Activated naive CD4-positive, alpha-beta T cell treated with anti-CD3 and anti-CD28 coated beads, Interleukin-2, amount 10 ng/mL, durations not matched to agents 7 days and 5 days (primary cell): ENCODE measurements around the gene KIAA1217.

ENCODE experiments used
- CTCF ChIA-PET: fragments of 350-600 bp; sonication (Branson Sonifier 250); formaldehyde crosslinking; loops from one replicate; lab custom pipeline; 2021; ENCODE audit warnings: antibody characterized with exemption; lab: Charles Lee
- DNase-seq: peaks from one replicate; pipeline ENCODE4 v3.0.0-alpha.2; 2020
- H3K27ac Mint-ChIP-seq: one replicate; pipeline ENCODE4 v1.8.0; 2021; ENCODE audit warnings: mild to moderate bottlenecking, moderate library complexity, mixed read lengths
- H3K27me3 Mint-ChIP-seq: one replicate; pipeline ENCODE4 v1.8.0; 2021; ENCODE audit warnings: mild to moderate bottlenecking, mixed read lengths
- H3K36me3 Mint-ChIP-seq: one replicate; pipeline ENCODE4 v1.8.0; 2021; ENCODE audit warnings: mixed read lengths
- H3K4me1 Mint-ChIP-seq: one replicate; pipeline ENCODE4 v1.8.0; 2021; ENCODE audit warnings: mixed read lengths
- H3K4me3 Mint-ChIP-seq: one replicate; pipeline ENCODE4 v1.8.0; 2021; ENCODE audit warnings: mild to moderate bottlenecking, moderate library complexity, mixed read lengths
- H3K9me3 Mint-ChIP-seq: one replicate; pipeline ENCODE4 v1.8.0; 2021; ENCODE audit warnings: mixed read lengths

Gene KIAA1217

DNA sequence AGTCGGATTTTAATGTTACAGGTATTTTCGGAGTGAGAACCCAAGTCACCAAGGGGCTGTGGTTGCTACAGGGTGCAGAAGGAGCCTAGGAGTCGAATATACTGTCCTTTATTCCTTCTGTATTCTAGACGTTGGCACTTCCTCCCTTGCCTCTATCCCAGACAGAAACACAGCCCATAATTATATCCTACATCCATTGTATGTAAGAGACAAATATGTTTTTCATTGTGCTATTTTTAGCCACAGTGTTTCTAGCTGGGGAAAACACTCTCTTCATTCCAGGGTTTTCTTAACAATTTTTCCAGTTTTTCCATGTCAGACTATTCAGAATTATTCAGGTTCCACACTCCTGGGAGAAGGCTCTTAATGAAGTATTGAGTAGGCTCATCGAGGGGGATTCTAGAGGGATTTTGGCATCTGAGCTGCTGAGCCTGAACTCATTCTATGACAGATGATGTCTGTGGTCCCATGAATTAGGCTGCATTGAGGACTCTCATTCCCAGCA lies 32.6 kb downstream of the KIAA1217 start:
- Mint-ChIP-seq H3K4me1 (no peaks in the 10 kb centered on the region), H3K9me3 (no peaks in the 10 kb centered on the region), H3K27ac (no peak overlapping the region), H3K27me3 (no peaks in the 10 kb centered on the region), H3K36me3 (no peaks in the 10 kb centered on the region), H3K4me3 (no peak overlapping the region)
- CTCF ChIA-PET: no interaction called here
- no peak for DNase-seq

DNA sequence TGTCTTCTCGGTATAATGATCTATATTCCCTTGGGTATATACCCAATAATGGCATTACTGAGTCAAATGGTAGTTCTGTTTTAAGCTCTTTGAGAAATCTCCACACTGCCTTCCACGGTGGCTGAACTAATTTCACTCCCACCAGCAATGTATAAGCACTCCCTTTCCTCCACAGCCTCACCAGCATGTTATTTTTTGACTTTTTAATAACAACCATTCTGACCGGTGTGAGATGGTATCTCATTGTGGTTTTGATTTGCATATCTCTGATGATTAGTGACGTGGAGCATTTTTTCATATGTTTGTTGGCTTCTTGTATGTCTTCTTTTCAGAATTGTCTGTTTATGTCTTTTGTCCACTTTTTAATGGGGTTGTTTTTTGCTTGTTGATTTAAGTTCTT lies 33.6 kb downstream of the KIAA1217 start:
- no peak overlapping the region for H3K27ac Mint-ChIP-seq
- H3K27me3 Mint-ChIP-seq: no peaks in the 10 kb centered on the region
- H3K4me1 Mint-ChIP-seq: no peaks in the 10 kb centered on the region

DNA sequence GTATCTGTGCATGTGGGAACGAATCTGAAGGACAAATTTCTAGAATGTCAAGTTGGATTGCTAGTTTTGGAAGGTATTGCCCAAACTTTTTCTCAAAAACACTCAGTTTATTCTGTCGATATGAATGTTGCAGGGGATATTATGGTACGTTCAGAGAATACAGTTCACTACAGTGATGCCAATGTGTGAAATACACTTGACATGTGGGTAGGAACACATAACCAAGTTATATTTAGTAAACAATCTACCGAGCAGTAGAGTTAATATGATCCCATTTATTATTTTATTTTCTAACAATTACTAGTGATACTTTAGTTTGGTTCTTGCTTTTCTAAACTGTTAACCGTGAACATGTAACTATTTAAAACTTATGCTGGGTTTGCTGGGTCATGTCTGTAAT lies 37.4 kb downstream of the KIAA1217 start:
- CTCF ChIA-PET: no interaction called here
- Mint-ChIP-seq H3K27me3 (no peaks in the 10 kb centered on the region), H3K4me1 (no peaks in the 10 kb centered on the region), H3K36me3 (no peaks in the 10 kb centered on the region), H3K27ac (no peak overlapping the region), H3K9me3 (no peaks in the 10 kb centered on the region), H3K4me3 (no peak overlapping the region)
- no peak for DNase-seq

More for the DNA sequence above, 33.6 kb downstream of the KIAA1217 start:
- DNase-seq: no peak
- H3K36me3 Mint-ChIP-seq: no peaks in the 10 kb centered on the region
- no peaks in the 10 kb centered on the region for H3K9me3 Mint-ChIP-seq
- no peak overlapping the region for H3K4me3 Mint-ChIP-seq
- CTCF ChIA-PET: no interaction called here

DNA sequence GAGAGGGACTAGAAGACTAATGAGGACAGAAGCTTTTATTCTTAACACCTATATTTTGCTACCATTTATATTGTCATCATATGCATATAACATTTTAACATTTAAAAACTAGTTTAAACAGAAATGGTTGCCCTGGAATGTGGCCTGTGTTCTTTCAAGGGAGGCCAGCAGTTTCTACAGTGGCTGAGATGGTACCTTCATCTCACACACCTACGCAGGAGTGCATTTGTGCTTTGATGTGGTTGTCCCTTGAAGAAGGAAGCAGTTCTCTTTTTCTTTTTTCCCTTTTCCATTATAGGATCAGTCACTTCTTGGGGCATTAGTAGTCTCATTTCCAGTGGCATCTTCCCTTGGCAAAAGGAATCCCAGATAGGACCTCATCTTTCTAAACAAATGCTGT lies 38.9 kb downstream of the KIAA1217 start:
- H3K36me3 Mint-ChIP-seq: no peaks in the 10 kb centered on the region
- no peaks in the 10 kb centered on the region for H3K4me1 Mint-ChIP-seq
- H3K27me3 Mint-ChIP-seq: no peaks in the 10 kb centered on the region
- CTCF ChIA-PET: interaction anchor here (1.5 kb wide), 1 partner anchor 14 kb away, joined by 3 read pairs; no protein-coding TSS in a partner anchor
- no peaks in the 10 kb centered on the region for H3K9me3 Mint-ChIP-seq
- H3K27ac Mint-ChIP-seq: no peak overlapping the region
- DNase-seq: no peak
- H3K4me3 Mint-ChIP-seq: no peak overlapping the region

GRCh38 chr10:24249829-24250415 lies 41.0 kb downstream of the KIAA1217 start:
- Mint-ChIP-seq H3K9me3 (no peaks in the 10 kb centered on the region), H3K27ac (no peak overlapping the region), H3K4me3 (no peak overlapping the region), H3K4me1 (no peaks in the 10 kb centered on the region), H3K36me3 (no peaks in the 10 kb centered on the region), H3K27me3 (no peaks in the 10 kb centered on the region)
- DNase-seq: no peak
- CTCF ChIA-PET: no interaction called here

- Mint-ChIP-seq H3K36me3 (no peaks in the 10 kb centered on the region), H3K9me3 (no peaks in the 10 kb centered on the region), H3K4me1 (no peaks in the 10 kb centered on the region), H3K4me3 (no peak overlapping the region), H3K27ac (no peak overlapping the region), H3K27me3 (no peaks in the 10 kb centered on the region)
- CTCF ChIA-PET: no interaction called here
- no peak for DNase-seq
Measured at GRCh38 chr10:24251547-24251946, 42.6 kb downstream of the KIAA1217 start.

- CTCF ChIA-PET: no interaction called here
- DNase-seq: no peak
- Mint-ChIP-seq H3K4me3 (no peak overlapping the region), H3K4me1 (no peaks in the 10 kb centered on the region), H3K27me3 (no peaks in the 10 kb centered on the region), H3K27ac (no peak overlapping the region), H3K36me3 (no peaks in the 10 kb centered on the region), H3K9me3 (no peaks in the 10 kb centered on the region)
Measured at GRCh38 chr10:24254180-24254579, 45.2 kb downstream of the KIAA1217 start.

DNA sequence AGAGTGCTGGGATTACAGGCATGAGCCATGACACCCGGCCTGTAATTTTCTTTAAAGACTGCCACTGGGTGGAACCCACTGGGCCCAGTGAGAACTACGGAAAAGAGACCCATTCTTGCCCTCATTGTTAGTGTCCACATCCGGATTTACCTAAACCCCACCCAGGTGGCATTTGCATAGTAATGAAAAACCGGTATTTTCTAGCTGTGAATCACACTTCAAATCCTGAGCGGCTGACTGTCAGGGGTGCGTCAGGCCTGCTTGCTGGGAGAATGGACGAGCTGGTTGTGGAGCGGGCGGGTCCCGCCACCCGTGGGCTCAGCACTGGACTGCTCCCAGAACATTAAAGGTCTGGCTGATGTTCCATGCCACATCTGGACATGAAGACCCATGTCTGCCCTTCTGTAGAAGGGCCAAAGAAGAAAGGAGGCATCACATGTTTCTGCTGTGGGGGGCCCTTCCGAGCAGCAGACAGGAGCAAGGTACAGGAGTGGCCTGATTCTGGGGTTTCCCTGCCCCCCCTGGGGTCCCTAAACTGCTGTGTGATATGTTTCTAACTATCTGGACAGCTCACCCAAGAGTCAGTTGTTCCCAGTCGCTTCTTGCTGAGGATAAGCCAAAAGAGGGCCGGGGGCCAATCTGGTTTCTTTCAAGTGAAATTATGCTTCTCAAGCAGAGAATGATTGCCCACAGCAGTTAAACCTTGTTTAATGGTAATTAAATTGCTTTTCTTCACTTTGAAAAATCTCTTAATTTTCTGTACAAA lies 46.4 kb downstream of the KIAA1217 start:
- no peaks in the 10 kb centered on the region for H3K36me3 Mint-ChIP-seq

DNA sequence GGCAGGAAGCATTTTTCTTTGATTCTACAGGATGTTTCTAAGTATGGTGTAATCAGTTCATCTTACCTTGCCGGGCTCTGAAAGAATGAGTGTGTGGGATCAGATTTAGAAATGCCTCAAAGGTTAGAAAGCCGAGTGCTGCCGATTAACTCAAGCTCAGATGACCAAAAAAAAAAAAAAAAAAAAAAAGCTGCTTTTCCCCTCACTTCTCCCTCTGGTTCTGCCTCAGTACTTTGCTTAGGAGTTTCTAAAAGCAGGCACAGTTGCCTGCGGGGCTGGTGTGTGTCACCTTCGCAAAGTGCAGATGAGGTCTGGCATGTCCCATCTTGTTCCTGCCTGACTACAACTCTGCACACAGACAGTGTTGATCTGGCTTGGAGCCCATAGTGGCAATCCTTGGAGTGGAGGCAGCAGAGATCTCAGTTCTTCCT lies 47.0 kb downstream of the KIAA1217 start:
- no peak overlapping the region for H3K27ac Mint-ChIP-seq
- DNase-seq: no peak

More for the DNA sequence above, 46.4 kb downstream of the KIAA1217 start:
- CTCF ChIA-PET: no interaction called here
- no peak overlapping the region for H3K27ac Mint-ChIP-seq
- H3K9me3 Mint-ChIP-seq: no peaks in the 10 kb centered on the region
- H3K4me1 Mint-ChIP-seq: no peaks in the 10 kb centered on the region
- DNase-seq: no peak
- no peaks in the 10 kb centered on the region for H3K27me3 Mint-ChIP-seq
- no peak overlapping the region for H3K4me3 Mint-ChIP-seq

DNA sequence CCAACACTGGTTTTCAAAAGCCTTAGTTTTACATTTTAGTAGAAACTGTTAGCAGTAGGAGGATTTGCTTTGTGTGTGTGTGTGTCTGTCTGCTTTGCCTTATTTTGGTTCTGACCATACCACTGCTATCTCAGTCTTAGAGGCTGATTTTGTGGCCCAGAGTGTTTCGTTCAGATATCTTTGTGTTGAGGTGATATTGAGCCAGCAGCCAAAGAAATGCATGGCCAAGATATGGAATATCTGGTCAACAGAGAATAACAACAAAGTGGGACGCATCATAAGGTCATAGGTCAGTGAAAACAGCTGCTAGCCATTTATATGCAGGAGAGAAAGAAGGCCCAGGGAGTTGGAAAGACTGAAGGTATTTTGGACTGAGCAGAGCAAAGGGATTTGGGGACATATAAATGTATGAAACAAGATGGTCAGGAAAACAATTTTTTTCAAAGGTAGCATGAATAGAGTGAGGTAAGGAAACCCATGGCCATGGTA lies 47.7 kb downstream of the KIAA1217 start:
- CTCF ChIA-PET: no interaction called here

More for the DNA sequence above, 47.0 kb downstream of the KIAA1217 start:
- CTCF ChIA-PET: no interaction called here
- Mint-ChIP-seq H3K27me3 (no peaks in the 10 kb centered on the region), H3K4me1 (no peaks in the 10 kb centered on the region), H3K4me3 (no peak overlapping the region), H3K9me3 (no peaks in the 10 kb centered on the region), H3K36me3 (no peaks in the 10 kb centered on the region)

GRCh38 chr10:24257588-24257987 lies 48.6 kb downstream of the KIAA1217 start:
- CTCF ChIA-PET: no interaction called here
- no peak overlapping the region for H3K4me3 Mint-ChIP-seq
- no peaks in the 10 kb centered on the region for H3K4me1 Mint-ChIP-seq
- H3K36me3 Mint-ChIP-seq: no peaks in the 10 kb centered on the region
- H3K27ac Mint-ChIP-seq: no peak overlapping the region
- no peaks in the 10 kb centered on the region for H3K9me3 Mint-ChIP-seq
- no peak for DNase-seq
- no peaks in the 10 kb centered on the region for H3K27me3 Mint-ChIP-seq

More for the DNA sequence above, 47.7 kb downstream of the KIAA1217 start:
- Mint-ChIP-seq H3K27me3 (no peaks in the 10 kb centered on the region), H3K27ac (no peak overlapping the region), H3K4me3 (no peak overlapping the region), H3K4me1 (no peaks in the 10 kb centered on the region), H3K36me3 (no peaks in the 10 kb centered on the region), H3K9me3 (no peaks in the 10 kb centered on the region)
- DNase-seq: no peak

DNA sequence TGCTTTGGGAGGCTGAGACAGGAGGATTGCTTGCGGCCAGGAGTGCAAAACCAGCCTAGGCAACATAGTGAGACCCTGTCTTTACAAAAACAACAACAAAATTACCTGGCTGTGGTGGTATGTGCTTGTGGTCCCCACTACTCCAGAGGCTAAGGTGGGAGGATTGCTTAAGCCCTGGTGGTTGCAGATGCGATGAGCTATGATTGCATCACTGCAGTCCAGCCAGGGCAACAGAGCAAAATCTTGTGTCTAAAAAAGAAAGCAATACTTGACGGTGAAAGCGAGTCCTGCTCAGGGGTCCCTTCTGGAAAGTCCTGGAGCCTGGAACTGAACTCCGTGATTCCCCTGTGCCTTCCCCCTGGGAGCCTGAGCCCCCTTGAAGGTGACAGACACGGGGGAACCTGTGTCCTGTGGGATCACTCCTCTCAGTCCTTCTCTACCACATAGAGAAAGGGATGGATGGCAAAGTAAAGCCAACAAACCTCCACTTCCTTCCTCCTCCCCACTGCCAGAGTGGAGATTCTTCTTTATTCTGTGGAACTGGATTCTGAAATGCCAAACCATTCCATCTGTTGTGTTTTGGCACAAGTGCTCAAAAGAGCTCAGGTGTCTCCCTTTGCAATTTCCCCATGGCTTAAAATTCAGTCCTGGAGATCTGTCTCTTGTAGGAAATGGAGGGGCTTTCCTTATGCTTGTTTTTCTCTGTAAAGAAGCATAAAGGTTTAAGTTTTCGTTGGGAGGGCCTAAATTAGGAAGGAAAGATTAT lies 50.6 kb downstream of the KIAA1217 start:
- Mint-ChIP-seq H3K27me3 (no peaks in the 10 kb centered on the region), H3K36me3 (no peaks in the 10 kb centered on the region), H3K4me1 (no peaks in the 10 kb centered on the region), H3K27ac (no peak overlapping the region), H3K4me3 (no peak overlapping the region), H3K9me3 (no peaks in the 10 kb centered on the region)
- DNase-seq: no peak
- CTCF ChIA-PET: no interaction called here

GRCh38 chr10:24261627-24262026 lies 52.7 kb downstream of the KIAA1217 start:
- no peak overlapping the region for H3K4me3 Mint-ChIP-seq
- H3K27me3 Mint-ChIP-seq: no peaks in the 10 kb centered on the region
- CTCF ChIA-PET: interaction anchor here (1.0 kb wide), 1 partner anchor 14 kb away, joined by 3 read pairs; no protein-coding TSS in a partner anchor
- peaks cover 6% of the 10 kb centered on the region for H3K9me3 Mint-ChIP-seq
- no peak for DNase-seq
- no peak overlapping the region for H3K27ac Mint-ChIP-seq
- no peaks in the 10 kb centered on the region for H3K4me1 Mint-ChIP-seq
- H3K36me3 Mint-ChIP-seq: no peaks in the 10 kb centered on the region

- Mint-ChIP-seq H3K4me3 (no peak overlapping the region), H3K27ac (no peak overlapping the region), H3K4me1 (no peaks in the 10 kb centered on the region), H3K36me3 (no peaks in the 10 kb centered on the region), H3K9me3 (peaks cover 6% of the 10 kb centered on the region), H3K27me3 (no peaks in the 10 kb centered on the region)
- DNase-seq: no peak
- CTCF ChIA-PET: no interaction called here
Measured at GRCh38 chr10:24262929-24263590, 54.1 kb downstream of the KIAA1217 start.
